Bronchial epithelial cell (primary cell): Measurements from ENCODE around the gene UBE2E3. TPM values are rescaled to one million over a fixed set of nuclear protein-coding genes. Genes with fewer than 3 reads are reported as not detected.

Experiments used
- DNase-seq: peaks from one replicate; pipeline ENCODE4 v3.0.0-alpha.2; 2010; ENCODE audit warnings: low read depth
- FAIRE-seq: peaks from 2 replicates; lab custom pipeline; 2011; peaks lifted over from hg19 to GRCh38; lab: Jason Lieb, UNC
- H3K27me3 ChIP-seq: 2 replicates; pipeline ENCODE4 v1.5.1; 2011; ENCODE audit warnings: low read length; ENCODE audit not compliant: control insufficient read depth, insufficient read depth
- H3K36me3 ChIP-seq: 2 replicates; pipeline ENCODE4 v1.5.1; 2011; ENCODE audit warnings: low read length; ENCODE audit not compliant: control insufficient read depth, insufficient read depth
- H3K4me3 ChIP-seq: 2 replicates; pipeline ENCODE4 v1.5.1; 2011; ENCODE audit warnings: mild to moderate bottlenecking, low read depth, low read length, control low read depth
- CTCF ChIP-seq: IDR thresholded peaks from 2 replicates; pipeline ENCODE4 v1.5.1; 2011; ENCODE audit warnings: mild to moderate bottlenecking, moderate library complexity, low read length, control low read depth, inconsistent platforms; ENCODE audit not compliant: insufficient read depth, severe bottlenecking
- total RNA-seq: library from RNA; depleted of rRNA; stranded (reverse); fragments of >200 nt; gene quantifications from 2 replicates; pipeline ENCODE4 v1.2.1, GENCODE V29; 2014

UBE2E3 gene
- total RNA-seq, 1 donor from 2014 or later, result 27.4 TPM

GRCh38 chr2:180943275-180943674, 37.1 kb upstream of the UBE2E3 start:
- H3K27me3 ChIP-seq, result no peaks in the 10 kb centered on the region
- FAIRE-seq, result no peak
- no peak for DNase-seq
- H3K4me3 ChIP-seq, result no peak overlapping the region
- no peaks in the 10 kb centered on the region for H3K36me3 ChIP-seq
- no peak for TF ChIP-seq CTCF

- DNase-seq (no peak), FAIRE-seq (no peak)
- no peaks in the 10 kb centered on the region for H3K27me3 ChIP-seq
These were observed 36.0 kb upstream of the UBE2E3 start for GRCh38 chr2:180944372-180944771.

GRCh38 chr2:180947208-180947689, 33.2 kb upstream of the UBE2E3 start:
- H3K36me3 ChIP-seq, result no peaks in the 10 kb centered on the region
- no peak for FAIRE-seq
- no peak overlapping the region for H3K4me3 ChIP-seq
- no peak for TF ChIP-seq CTCF
- DNase-seq, result no peak
- H3K27me3 ChIP-seq, result no peaks in the 10 kb centered on the region

More at GRCh38 chr2:180944372-180944771, 36.0 kb upstream of the UBE2E3 start:
- Histone ChIP-seq H3K4me3 (no peak overlapping the region), H3K36me3 (no peaks in the 10 kb centered on the region)
- TF ChIP-seq CTCF, result no peak

GRCh38 chr2:180949896-180950295, 30.5 kb upstream of the UBE2E3 start:
- FAIRE-seq, result no peak

GRCh38 chr2:180952082-180952481, 28.3 kb upstream of the UBE2E3 start:
- no peak for TF ChIP-seq CTCF
- no peaks in the 10 kb centered on the region for H3K27me3 ChIP-seq
- FAIRE-seq (no peak), DNase-seq (no peak)
- no peaks in the 10 kb centered on the region for H3K36me3 ChIP-seq
- H3K4me3 ChIP-seq, result no peak overlapping the region

More at GRCh38 chr2:180949896-180950295, 30.5 kb upstream of the UBE2E3 start:
- no peak overlapping the region for H3K4me3 ChIP-seq
- no peak for DNase-seq
- no peaks in the 10 kb centered on the region for H3K27me3 ChIP-seq
- H3K36me3 ChIP-seq, result no peaks in the 10 kb centered on the region
- no peak for TF ChIP-seq CTCF

- DNase-seq (no peak), FAIRE-seq (no peak)
- no peak overlapping the region for H3K4me3 ChIP-seq
- H3K27me3 ChIP-seq, result no peaks in the 10 kb centered on the region
- H3K36me3 ChIP-seq, result no peaks in the 10 kb centered on the region
- no peak for TF ChIP-seq CTCF
These were observed 27.6 kb upstream of the UBE2E3 start for GRCh38 chr2:180952731-180953336.
